H9 (cell line): Measurements from ENCODE around the gene OR7C1. TPM values are rescaled to one million over a fixed set of nuclear protein-coding genes. Genes with fewer than 3 reads are reported as not detected.

Experiments used
- DNase-seq: peaks from one replicate; pipeline ENCODE4 v3.0.0-alpha.2; 2017
- H2AFZ ChIP-seq: one replicate; pipeline ENCODE4 v1.6.1; 2013; ENCODE audit warnings: mild to moderate bottlenecking, low read length, control low read depth, moderate library complexity
- H2AK5ac ChIP-seq: 2 replicates; pipeline ENCODE4 v1.6.1; 2013; ENCODE audit warnings: low read length, control low read depth, mixed read lengths; ENCODE audit not compliant: insufficient read length
- H2BK120ac ChIP-seq: one replicate; pipeline ENCODE4 v1.6.1; 2013; ENCODE audit warnings: low read depth, mild to moderate bottlenecking, low read length, control low read depth, inconsistent platforms; ENCODE audit not compliant: poor library complexity, severe bottlenecking
- H2BK12ac ChIP-seq: 2 replicates; pipeline ENCODE4 v1.6.1; 2013; ENCODE audit warnings: low read length, control low read depth, mixed read lengths, low read depth; ENCODE audit not compliant: insufficient read length
- H2BK15ac ChIP-seq: 2 replicates; pipeline ENCODE4 v1.6.1; 2013; ENCODE audit warnings: low read depth, low read length, control low read depth
- H2BK20ac ChIP-seq: one replicate; pipeline ENCODE4 v1.6.1; 2013; ENCODE audit warnings: low read depth, mild to moderate bottlenecking, low read length, control low read depth, inconsistent platforms; ENCODE audit not compliant: poor library complexity, severe bottlenecking
- H2BK5ac ChIP-seq: 2 replicates; pipeline ENCODE4 v1.6.1; 2013; ENCODE audit warnings: low read length, control low read depth, mixed read lengths; ENCODE audit not compliant: insufficient read length
- H3K14ac ChIP-seq: 2 replicates; pipeline ENCODE4 v1.6.1; 2013; ENCODE audit warnings: low read length, control low read depth; ENCODE audit not compliant: insufficient read depth
- H3K18ac ChIP-seq: 2 replicates; pipeline ENCODE4 v1.6.1; 2013; ENCODE audit warnings: low read depth, mild to moderate bottlenecking, mixed read lengths, low read length, control low read depth; ENCODE audit not compliant: insufficient read length
- H3K23ac ChIP-seq: 2 replicates; pipeline ENCODE4 v1.6.1; 2013; ENCODE audit warnings: low read length, control low read depth, mixed read lengths, low read depth; ENCODE audit not compliant: insufficient read length
- H3K23me2 ChIP-seq: 2 replicates; pipeline ENCODE4 v1.6.1; 2013; ENCODE audit warnings: low read depth, mild to moderate bottlenecking, mixed read lengths, low read length, control low read depth; ENCODE audit not compliant: insufficient read length, poor library complexity, severe bottlenecking
- H3K27ac ChIP-seq: 2 replicates; pipeline ENCODE4 v1.5.1; 2013; ENCODE audit warnings: low read length, control low read depth, mixed read lengths, low read depth; ENCODE audit not compliant: insufficient read length
- H3K27me3 ChIP-seq: 2 replicates; pipeline ENCODE4 v1.6.1; 2013; ENCODE audit warnings: low read length, control low read depth, inconsistent platforms; ENCODE audit not compliant: insufficient read depth
- H3K4ac ChIP-seq: 2 replicates; pipeline ENCODE4 v1.6.1; 2013; ENCODE audit warnings: low read depth, mild to moderate bottlenecking, control low read depth, inconsistent platforms, low read length, moderate library complexity
- H3K4me1 ChIP-seq: 2 replicates; pipeline ENCODE4 v1.6.1; 2013; ENCODE audit warnings: low read length, control low read depth, inconsistent platforms; ENCODE audit not compliant: insufficient read depth
- H3K4me2 ChIP-seq: 2 replicates; pipeline ENCODE4 v1.6.1; 2013; ENCODE audit warnings: low read length, control low read depth, mixed read lengths; ENCODE audit not compliant: insufficient read length, insufficient read depth
- H3K56ac ChIP-seq: 2 replicates; pipeline ENCODE4 v1.6.1; 2013; ENCODE audit warnings: low read depth, mild to moderate bottlenecking, mixed read lengths, low read length, control low read depth; ENCODE audit not compliant: insufficient read length
- H3K79me1 ChIP-seq: 2 replicates; pipeline ENCODE4 v1.6.1; 2013; ENCODE audit warnings: low read depth, mild to moderate bottlenecking, moderate library complexity, low read length, control low read depth, inconsistent platforms; ENCODE audit not compliant: insufficient read depth, poor library complexity, severe bottlenecking
- H3K79me2 ChIP-seq: 2 replicates; pipeline ENCODE4 v1.6.1; 2013; ENCODE audit warnings: low read length, control low read depth, inconsistent platforms; ENCODE audit not compliant: insufficient read depth
- H3K9ac ChIP-seq: 2 replicates; pipeline ENCODE4 v1.6.1; 2013; ENCODE audit warnings: low read length, control low read depth, mixed read lengths; ENCODE audit not compliant: insufficient read length; ENCODE audit errors: extremely low read depth
- H3K9me3 ChIP-seq: one replicate; pipeline ENCODE4 v1.6.1; 2013; ENCODE audit warnings: low read depth, low read length, inconsistent platforms; ENCODE audit not compliant: control insufficient read depth
- H3T11ph ChIP-seq: one replicate; pipeline ENCODE4 v1.6.1; 2013; ENCODE audit warnings: mild to moderate bottlenecking, low read length, control low read depth, inconsistent platforms
- H4K20me1 ChIP-seq: one replicate; pipeline ENCODE4 v1.6.1; 2013; ENCODE audit not compliant: control insufficient read depth, insufficient read length, insufficient read depth
- H4K5ac ChIP-seq: 2 replicates; pipeline ENCODE4 v1.6.1; 2013; ENCODE audit warnings: low read depth, mild to moderate bottlenecking, mixed read lengths, low read length, control low read depth; ENCODE audit not compliant: insufficient read length
- H4K8ac ChIP-seq: replicated peaks from 2 replicates; pipeline ENCODE4 v1.6.1; 2013; ENCODE audit warnings: low read length, control low read depth, mixed read lengths, low read depth; ENCODE audit not compliant: insufficient read length
- H4K91ac ChIP-seq: 2 replicates; pipeline ENCODE4 v1.6.1; 2013; ENCODE audit warnings: low read depth, mild to moderate bottlenecking, moderate library complexity, mixed read lengths, low read length, control low read depth; ENCODE audit not compliant: insufficient read length
- H3K27ac Mint-ChIP-seq, 3 experiments: 2 replicates in 2 of 3; 3 replicates in 1 of 3; pipeline ENCODE4 v1.8.0; 2020 to 2021; ENCODE audit warnings: mixed read lengths in 3 of 3, mild to moderate bottlenecking in 1 of 3, moderate library complexity in 1 of 3
- H3K27me3 Mint-ChIP-seq: 2 replicates; pipeline ENCODE4 v1.8.0; 2021; ENCODE audit warnings: low read depth, mild to moderate bottlenecking, moderate library complexity, mixed read lengths
- H3K36me3 Mint-ChIP-seq, 3 experiments: 2 replicates in 2 of 3; 3 replicates in 1 of 3; pipeline ENCODE4 v1.8.0; 2020 to 2021; ENCODE audit warnings: low read depth in 3 of 3, mixed read lengths in 3 of 3; ENCODE audit not compliant: insufficient read depth in 1 of 3
- H3K4me1 Mint-ChIP-seq, 2 experiments: 2 replicates each; pipeline ENCODE4 v1.8.0; 2020; ENCODE audit warnings: mixed read lengths in 2 of 2
- H3K4me3 Mint-ChIP-seq, 2 experiments: 2 replicates in 1 of 2; 3 replicates in 1 of 2; pipeline ENCODE4 v1.8.0; 2020 to 2021; ENCODE audit warnings: mild to moderate bottlenecking in 2 of 2, mixed read lengths in 2 of 2, moderate library complexity in 1 of 2
- H3K9me3 Mint-ChIP-seq, 2 experiments: 2 replicates in 1 of 2; 3 replicates in 1 of 2; pipeline ENCODE4 v1.8.0; 2020; ENCODE audit warnings: mild to moderate bottlenecking in 2 of 2, mixed read lengths in 2 of 2, moderate library complexity in 1 of 2
- WGBS: extraction: QIAGEN DNeasy Blood & Tissue Kit; methylation state at CpG from one replicate; pipeline ENCODE4 v1.1.7; 2013; ENCODE audit warnings: missing lambda C conversion rate, low lambda C conversion rate, mixed read lengths; ENCODE audit not compliant: insufficient read length; ENCODE audit errors: extremely low coverage; 5-methylcytosine and 5-hydroxymethylcytosine counted together
- total RNA-seq: library from RNA; stranded (reverse); gene quantifications from 2 replicates; pipeline ENCODE4 v1.2.1, GENCODE V29; 2021
- TF ChIP-seq, protein P1 (sequence below): fragments of 200-600 bp; sonication (generic); conservative IDR thresholded peaks from 3 replicates; pipeline ENCODE4 v1.8.0; 2021; ENCODE audit warnings: antibody characterized with exemption, mild to moderate bottlenecking

The OR7C1 gene
- total RNA-seq, 1 experiment from 2014 or later = not detected

DNA sequence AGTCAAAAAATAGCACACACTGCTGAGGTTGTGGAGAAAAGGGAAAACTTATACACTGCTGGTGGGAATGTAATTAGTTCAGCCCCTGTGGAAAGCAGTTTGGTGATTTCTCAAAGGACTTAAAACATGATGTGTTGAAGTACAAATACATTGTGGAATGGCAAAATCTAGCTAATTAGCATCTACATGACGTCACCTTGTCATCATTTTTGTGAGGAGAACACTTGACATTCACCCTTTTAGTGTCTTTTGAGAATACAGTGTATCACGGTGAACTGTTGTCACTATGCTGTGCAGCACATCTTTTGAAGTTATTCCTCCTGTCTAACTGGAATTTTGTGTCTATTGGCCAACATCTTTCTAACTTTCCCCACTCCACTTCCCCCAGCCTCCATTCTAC is 8.2 kb upstream of the OR7C1 start:
- no peak overlapping the region for H3T11ph ChIP-seq
- H3K9ac ChIP-seq = no peak overlapping the region
- Mint-ChIP-seq H3K27me3 (no peaks in the 10 kb centered on the region), H3K9me3 (peaks cover 42 to 88% of the 10 kb centered on the region in 2 experiments), H3K36me3 (peaks cover 2 to 27% (median 4%) of the 10 kb centered on the region in 3 experiments; a peak in 5 of 7 replicates), H3K27ac (no peak overlapping the region), H3K4me3 (no peak overlapping the region), H3K4me1 (no peaks in the 10 kb centered on the region)
- H3K18ac ChIP-seq = no peak overlapping the region
- H2BK12ac ChIP-seq = no peak overlapping the region
- no peaks in the 10 kb centered on the region for H3K27me3 ChIP-seq
- no peak overlapping the region for H2AFZ ChIP-seq
- no peak overlapping the region for H2AK5ac ChIP-seq
- no CpG with 5 or more reads among the region's 2 CpGs for WGBS
- H2BK5ac ChIP-seq = no peak overlapping the region
- TF ChIP-seq, protein P1, sequence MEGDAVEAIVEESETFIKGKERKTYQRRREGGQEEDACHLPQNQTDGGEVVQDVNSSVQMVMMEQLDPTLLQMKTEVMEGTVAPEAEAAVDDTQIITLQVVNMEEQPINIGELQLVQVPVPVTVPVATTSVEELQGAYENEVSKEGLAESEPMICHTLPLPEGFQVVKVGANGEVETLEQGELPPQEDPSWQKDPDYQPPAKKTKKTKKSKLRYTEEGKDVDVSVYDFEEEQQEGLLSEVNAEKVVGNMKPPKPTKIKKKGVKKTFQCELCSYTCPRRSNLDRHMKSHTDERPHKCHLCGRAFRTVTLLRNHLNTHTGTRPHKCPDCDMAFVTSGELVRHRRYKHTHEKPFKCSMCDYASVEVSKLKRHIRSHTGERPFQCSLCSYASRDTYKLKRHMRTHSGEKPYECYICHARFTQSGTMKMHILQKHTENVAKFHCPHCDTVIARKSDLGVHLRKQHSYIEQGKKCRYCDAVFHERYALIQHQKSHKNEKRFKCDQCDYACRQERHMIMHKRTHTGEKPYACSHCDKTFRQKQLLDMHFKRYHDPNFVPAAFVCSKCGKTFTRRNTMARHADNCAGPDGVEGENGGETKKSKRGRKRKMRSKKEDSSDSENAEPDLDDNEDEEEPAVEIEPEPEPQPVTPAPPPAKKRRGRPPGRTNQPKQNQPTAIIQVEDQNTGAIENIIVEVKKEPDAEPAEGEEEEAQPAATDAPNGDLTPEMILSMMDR = no peak
- H2BK120ac ChIP-seq = no peak overlapping the region
- no peak overlapping the region for H3K27ac ChIP-seq
- H3K4ac ChIP-seq = no peak overlapping the region
- H3K4me2 ChIP-seq = no peak overlapping the region
- no peak overlapping the region for H3K56ac ChIP-seq
- no peak overlapping the region for H3K14ac ChIP-seq
- H3K23me2 ChIP-seq = no peaks in the 10 kb centered on the region
- H3K79me2 ChIP-seq = 0 out of 2 replicates have a peak, but pooled peaks cover 1% of the 10 kb centered on the region
- no peak overlapping the region for H4K91ac ChIP-seq
- H4K20me1 ChIP-seq = no peaks in the 10 kb centered on the region
- H2BK20ac ChIP-seq = no peak overlapping the region
- H2BK15ac ChIP-seq = no peak overlapping the region
- no peaks in the 10 kb centered on the region for H3K4me1 ChIP-seq
- no peak overlapping the region for H4K5ac ChIP-seq
- H3K23ac ChIP-seq = no peak overlapping the region
- H3K79me1 ChIP-seq = no peaks in the 10 kb centered on the region
- no peak overlapping the region for H4K8ac ChIP-seq
- no peak for DNase-seq
- H3K9me3 ChIP-seq = peaks cover 6% of the 10 kb centered on the region
